Activated CD8-positive, alpha-beta T cell treated with anti-CD3 and anti-CD28 coated beads for 36 hours (primary cell): ENCODE data around the gene PRRG4. TPM values are rescaled to one million over a fixed set of nuclear protein-coding genes. Genes with fewer than 3 reads are reported as not detected.

Experiments used
- ATAC-seq: fragments of 200-7000 bp; cut with Tn5 transposase; one replicate; pipeline ENCODE4 v1.10.0; 2021; ENCODE audit warnings: mild to moderate bottlenecking, moderate library complexity
- CTCF ChIA-PET: fragments of 350-600 bp; sonication (Branson Sonifier 250); formaldehyde crosslinking; loops from one replicate; lab custom pipeline; 2021; ENCODE audit warnings: antibody characterized with exemption; lab: Charles Lee
- POLR2A ChIA-PET: fragments of 350-600 bp; sonication (Branson Sonifier 250); formaldehyde crosslinking; loops from one replicate; lab custom pipeline; 2021; ENCODE audit warnings: antibody characterized with exemption; lab: Charles Lee
- DNase-seq: peaks from one replicate; pipeline ENCODE4 v3.0.0-alpha.2; 2020
- H3K27ac Mint-ChIP-seq: one replicate; pipeline ENCODE4 v1.8.0; 2021; ENCODE audit warnings: mild to moderate bottlenecking, mixed read lengths
- H3K27me3 Mint-ChIP-seq: one replicate; pipeline ENCODE4 v1.8.0; 2021; ENCODE audit warnings: mixed read lengths
- H3K36me3 Mint-ChIP-seq: one replicate; pipeline ENCODE4 v1.8.0; 2021; ENCODE audit warnings: low read depth, mixed read lengths
- H3K4me1 Mint-ChIP-seq: one replicate; pipeline ENCODE4 v1.8.0; 2021; ENCODE audit warnings: low read depth, mixed read lengths
- H3K4me3 Mint-ChIP-seq: one replicate; pipeline ENCODE4 v1.8.0; 2021; ENCODE audit warnings: mild to moderate bottlenecking, moderate library complexity, mixed read lengths
- H3K9me3 Mint-ChIP-seq: one replicate; pipeline ENCODE4 v1.8.0; 2021; ENCODE audit warnings: mixed read lengths
- CTCF ChIP-seq: fragments of 200-600 bp; IDR thresholded peaks from one replicate; pipeline ENCODE4 v1.8.0; 2022; ENCODE audit warnings: antibody characterized with exemption, mild to moderate bottlenecking
- intact Hi-C: fragments of 100-400 bp; cut with micrococcal nuclease; formaldehyde crosslinking; loops from one replicate; pipeline ENCODE4 v1.10.0; 2022
- total RNA-seq, 2 experiments: library from RNA; stranded (reverse); gene quantifications; one replicate each; pipeline ENCODE4 v1.2.3, GENCODE V29; 2021

The PRRG4 gene
- total RNA-seq, 2 experiments from 2014 or later = 0.27 to 0.34 TPM

GRCh38 chr11:32833921-32834320, 4.2 kb downstream of the PRRG4 start:
- H3K9me3 Mint-ChIP-seq = no peaks in the 10 kb centered on the region
- no peaks in the 10 kb centered on the region for H3K36me3 Mint-ChIP-seq
- H3K4me3 Mint-ChIP-seq = no peak overlapping the region
- peaks cover 23% of the 10 kb centered on the region for H3K27me3 Mint-ChIP-seq
- no peak overlapping the region for H3K27ac Mint-ChIP-seq
- ATAC-seq = no peak
- H3K4me1 Mint-ChIP-seq = peaks cover 4% of the 10 kb centered on the region
- no peak for DNase-seq
- ChIA-PET POLR2A (interaction anchor here (0.5 kb wide), 1 partner anchor 19 kb away, joined by 3 read pairs; no protein-coding TSS in a partner anchor), CTCF (interaction anchor here (1.0 kb wide), 1 partner anchor 24 kb away, joined by 4 read pairs; no protein-coding TSS in a partner anchor)
- no peak for TF ChIP-seq CTCF
- intact Hi-C loops = loop anchor here (10.0 kb wide), 1 partner anchor 231 kb away; no protein-coding TSS in a partner anchor

GRCh38 chr11:32836946-32837345, 7.2 kb downstream of the PRRG4 start:
- H3K4me3 Mint-ChIP-seq = no peak overlapping the region
- no peaks in the 10 kb centered on the region for H3K9me3 Mint-ChIP-seq
- H3K36me3 Mint-ChIP-seq = no peaks in the 10 kb centered on the region
- ATAC-seq (no peak), DNase-seq (no peak)
- H3K27ac Mint-ChIP-seq = no peak overlapping the region
- ChIA-PET CTCF (no interaction called here), POLR2A (no interaction called here)
- H3K27me3 Mint-ChIP-seq = peaks cover 7% of the 10 kb centered on the region
- intact Hi-C loops = loop anchor here (10.0 kb wide), 1 partner anchor 228 kb away; no protein-coding TSS in a partner anchor
- no peaks in the 10 kb centered on the region for H3K4me1 Mint-ChIP-seq
- TF ChIP-seq CTCF = no peak

GRCh38 chr11:32838505-32839274, 9.0 kb downstream of the PRRG4 start:
- no peaks in the 10 kb centered on the region for H3K36me3 Mint-ChIP-seq
- no peaks in the 10 kb centered on the region for H3K9me3 Mint-ChIP-seq
- DNase-seq (no peak), ATAC-seq (peak; percentile 30)
- H3K27me3 Mint-ChIP-seq = peaks cover 4% of the 10 kb centered on the region
- no peaks in the 10 kb centered on the region for H3K4me1 Mint-ChIP-seq
- intact Hi-C loops = loop anchor here (10.0 kb wide), 1 partner anchor 226 kb away; no protein-coding TSS in a partner anchor
- POLR2A ChIA-PET = no interaction called here
- CTCF ChIA-PET = interaction anchor here (1.0 to 1.1 kb wide), 2 partner anchors 29 to 227 kb away, joined by 3 to 5 read pairs; no protein-coding TSS in a partner anchor
- no peak for TF ChIP-seq CTCF
- no peak overlapping the region for H3K4me3 Mint-ChIP-seq
- H3K27ac Mint-ChIP-seq = no peak overlapping the region

GRCh38 chr11:32839308-32839707, 9.6 kb downstream of the PRRG4 start:
- DNase-seq (no peak), ATAC-seq (no peak)
- TF ChIP-seq CTCF = no peak
- Mint-ChIP-seq H3K4me1 (no peaks in the 10 kb centered on the region), H3K4me3 (no peak overlapping the region), H3K27me3 (peaks cover 4% of the 10 kb centered on the region), H3K9me3 (no peaks in the 10 kb centered on the region), H3K36me3 (no peaks in the 10 kb centered on the region), H3K27ac (no peak overlapping the region)
- CTCF ChIA-PET = interaction anchor here (1.0 to 1.1 kb wide), 2 partner anchors 29 to 226 kb away, joined by 3 to 5 read pairs; no protein-coding TSS in a partner anchor
- POLR2A ChIA-PET = no interaction called here
- intact Hi-C loops = loop anchor here (10.0 kb wide), 1 partner anchor 225 kb away; no protein-coding TSS in a partner anchor

GRCh38 chr11:32840587-32840986, 10.9 kb downstream of the PRRG4 start:
- no peaks in the 10 kb centered on the region for H3K4me1 Mint-ChIP-seq
- POLR2A ChIA-PET = no interaction called here
- intact Hi-C loops = no loop called here
- H3K4me3 Mint-ChIP-seq = no peak overlapping the region
- no peaks in the 10 kb centered on the region for H3K9me3 Mint-ChIP-seq
- TF ChIP-seq CTCF = no peak
- no peak overlapping the region for H3K27ac Mint-ChIP-seq
- H3K36me3 Mint-ChIP-seq = no peaks in the 10 kb centered on the region
- CTCF ChIA-PET = interaction anchor here (0.9 to 2.7 kb wide), 5 partner anchors 25 to 224 kb away, joined by 3 to 11 read pairs (median 4); no protein-coding TSS in a partner anchor
- ATAC-seq = no peak
- H3K27me3 Mint-ChIP-seq = peaks cover 4% of the 10 kb centered on the region
- no peak for DNase-seq
